Neutrophil (primary cell): ENCODE results near the gene MDH2.
"Not testable (repeated sequence)": the region's sequence is repeated elsewhere in the genome, so short reads cannot be mapped to it uniquely, and the experiment has no call there.

ENCODE experiments used
- H3K27ac ChIP-seq: fragments of 200-600 bp; sonication (generic); 2 replicates; pipeline ENCODE4 v1.5.1; 2016; ENCODE audit warnings: mild to moderate bottlenecking, moderate library complexity
- H3K27me3 ChIP-seq: fragments of 200-600 bp; sonication (generic); 2 replicates; pipeline ENCODE4 v1.6.0; 2016; ENCODE audit warnings: mild to moderate bottlenecking
- H3K36me3 ChIP-seq: fragments of 200-600 bp; sonication (generic); 2 replicates; pipeline ENCODE4 v1.5.1; 2017
- H3K4me1 ChIP-seq, 2 experiments: fragments of 200-600 bp in 1 of 2; sonication (generic) in 1 of 2; 1 replicate in 1 of 2; 2 replicates in 1 of 2; pipeline versions ENCODE4 v1.5.1 to v1.6.1; 2013 to 2016; ENCODE audit warnings: low read depth in 1 of 2, low read length in 1 of 2, mild to moderate bottlenecking in 1 of 2, moderate library complexity in 1 of 2; ENCODE audit not compliant: control insufficient read depth in 1 of 2, insufficient read depth in 1 of 2
- H3K4me3 ChIP-seq, 2 experiments: fragments of 200-600 bp in 1 of 2; sonication (generic) in 1 of 2; 1 replicate in 1 of 2; 2 replicates in 1 of 2; pipeline ENCODE4 v1.5.1; 2013 to 2016; ENCODE audit warnings: low read depth in 1 of 2, low read length in 1 of 2, mild to moderate bottlenecking in 1 of 2, moderate library complexity in 1 of 2
- H3K9me3 ChIP-seq: fragments of 200-600 bp; sonication (generic); 2 replicates; pipeline ENCODE4 v1.5.1; 2016
- TF ChIP-seq, protein P1 (sequence below): fragments of 200-600 bp; sonication (generic); IDR thresholded peaks from 2 replicates; pipeline ENCODE4 v1.5.1; 2016; ENCODE audit warnings: antibody characterized with exemption

MDH2 gene

DNA sequence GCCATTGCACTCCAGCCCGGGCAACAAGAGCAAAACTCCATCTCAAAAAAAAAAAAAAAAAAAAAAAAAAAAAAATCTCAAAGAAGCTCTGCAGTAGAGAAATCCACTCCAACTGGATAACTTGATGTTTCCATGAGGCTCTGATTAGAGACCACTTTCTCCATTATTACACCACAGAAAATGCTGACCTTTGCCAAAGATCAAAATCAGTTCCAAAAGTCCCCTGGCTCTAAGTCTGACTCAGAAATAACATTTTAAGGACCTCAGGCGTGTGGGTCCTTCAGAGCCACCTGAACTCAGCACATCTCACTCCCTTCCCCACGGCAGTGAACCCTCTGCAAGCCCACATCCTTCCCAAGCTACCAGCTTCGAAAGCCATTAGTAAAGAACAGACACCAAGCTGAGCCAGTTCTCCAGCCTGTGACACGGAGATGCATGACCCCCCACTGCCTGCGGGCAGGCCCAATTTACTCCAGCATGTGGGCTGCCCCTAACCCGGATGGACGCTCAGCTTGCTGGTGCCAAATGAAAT, 39.7 kb upstream of the MDH2 start:
- Histone ChIP-seq H3K4me3 (no peak overlapping the region), H3K36me3 (peaks cover 48% of the 10 kb centered on the region), H3K9me3 (no peaks in the 10 kb centered on the region), H3K27me3 (no peaks in the 10 kb centered on the region), H3K27ac (peak overlapping the region; percentile 61), H3K4me1 (peaks cover 7 to 10% of the 10 kb centered on the region in 2 experiments)
- TF ChIP-seq, protein P1, sequence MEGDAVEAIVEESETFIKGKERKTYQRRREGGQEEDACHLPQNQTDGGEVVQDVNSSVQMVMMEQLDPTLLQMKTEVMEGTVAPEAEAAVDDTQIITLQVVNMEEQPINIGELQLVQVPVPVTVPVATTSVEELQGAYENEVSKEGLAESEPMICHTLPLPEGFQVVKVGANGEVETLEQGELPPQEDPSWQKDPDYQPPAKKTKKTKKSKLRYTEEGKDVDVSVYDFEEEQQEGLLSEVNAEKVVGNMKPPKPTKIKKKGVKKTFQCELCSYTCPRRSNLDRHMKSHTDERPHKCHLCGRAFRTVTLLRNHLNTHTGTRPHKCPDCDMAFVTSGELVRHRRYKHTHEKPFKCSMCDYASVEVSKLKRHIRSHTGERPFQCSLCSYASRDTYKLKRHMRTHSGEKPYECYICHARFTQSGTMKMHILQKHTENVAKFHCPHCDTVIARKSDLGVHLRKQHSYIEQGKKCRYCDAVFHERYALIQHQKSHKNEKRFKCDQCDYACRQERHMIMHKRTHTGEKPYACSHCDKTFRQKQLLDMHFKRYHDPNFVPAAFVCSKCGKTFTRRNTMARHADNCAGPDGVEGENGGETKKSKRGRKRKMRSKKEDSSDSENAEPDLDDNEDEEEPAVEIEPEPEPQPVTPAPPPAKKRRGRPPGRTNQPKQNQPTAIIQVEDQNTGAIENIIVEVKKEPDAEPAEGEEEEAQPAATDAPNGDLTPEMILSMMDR, result no peak

DNA sequence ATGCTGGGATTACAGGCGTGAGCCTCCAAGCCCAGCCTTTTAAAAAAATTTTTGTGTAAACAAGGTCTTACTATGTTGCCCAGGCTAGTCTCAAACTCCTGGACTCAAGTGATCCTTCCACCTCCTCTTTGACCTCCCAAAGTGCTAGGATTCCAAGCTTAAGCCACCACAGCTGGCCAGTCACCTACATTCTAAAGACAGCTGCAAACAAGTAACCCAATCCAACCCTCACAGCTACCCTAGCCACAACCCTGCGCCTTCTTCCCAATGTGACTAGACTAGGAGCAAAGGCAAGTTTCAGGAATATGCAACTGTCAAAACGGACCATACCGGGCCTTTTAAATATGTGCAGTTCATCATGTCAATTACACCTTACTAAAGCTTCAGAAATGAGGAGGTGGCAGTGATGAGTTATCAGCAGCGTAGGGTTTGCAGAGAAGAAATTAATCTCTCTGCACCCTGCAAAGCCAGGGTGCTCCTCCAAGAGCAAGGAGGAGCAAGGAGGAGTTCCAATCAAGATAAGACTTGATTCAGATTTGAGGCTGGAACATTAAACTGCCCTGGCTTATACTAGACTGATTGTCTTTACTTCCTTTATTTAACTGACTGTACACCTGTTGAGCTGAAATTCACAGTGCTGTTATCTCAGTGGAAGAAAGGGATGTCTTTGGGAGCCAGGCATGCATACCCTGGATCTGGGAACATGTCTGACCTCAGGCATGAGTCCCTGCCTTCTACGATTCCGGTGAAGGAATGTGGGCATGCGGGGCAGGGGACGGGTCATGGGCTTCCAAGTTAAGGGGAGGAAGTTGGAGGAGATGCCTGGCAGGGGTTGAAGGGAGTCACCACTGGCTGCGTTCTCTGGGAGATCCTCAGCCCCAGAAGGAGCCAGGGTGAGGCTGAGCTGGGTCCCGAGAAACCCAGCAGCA, 38.0 kb upstream of the MDH2 start:
- H3K27ac ChIP-seq, result peak overlapping the region; percentile 61
- H3K4me3 ChIP-seq, result no peak overlapping the region
- H3K36me3 ChIP-seq, result peaks cover 36% of the 10 kb centered on the region
- TF ChIP-seq, protein P1, result no peak
- peaks cover 7 to 10% of the 10 kb centered on the region in 2 experiments for H3K4me1 ChIP-seq
- H3K9me3 ChIP-seq, result no peaks in the 10 kb centered on the region
- no peaks in the 10 kb centered on the region for H3K27me3 ChIP-seq

DNA sequence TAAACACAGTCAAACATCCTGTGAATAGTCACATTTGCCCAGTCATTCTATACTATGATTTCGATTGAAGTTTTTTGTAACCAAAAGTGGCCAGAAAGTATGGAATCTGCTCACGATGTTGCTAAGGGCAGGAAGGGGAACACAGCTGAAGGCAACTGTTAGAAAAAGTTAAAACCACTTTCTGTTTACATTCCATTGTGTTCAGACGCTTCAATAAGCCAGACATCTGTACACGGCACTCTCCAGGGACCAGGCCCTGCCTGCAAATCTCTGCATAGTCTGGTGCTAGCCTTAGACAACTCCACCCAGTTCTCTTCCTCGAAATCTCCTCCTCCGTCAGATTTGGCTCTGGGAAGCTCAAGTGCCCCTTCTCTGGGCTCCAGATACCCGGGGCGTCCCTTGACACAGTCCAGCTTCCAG, 36.5 kb upstream of the MDH2 start:
- H3K4me1 ChIP-seq, result peaks cover 7 to 10% of the 10 kb centered on the region in 2 experiments
- peaks cover 41% of the 10 kb centered on the region for H3K36me3 ChIP-seq
- H3K27ac ChIP-seq, result no peak overlapping the region
- TF ChIP-seq, protein P1, result no peak
- H3K9me3 ChIP-seq, result no peaks in the 10 kb centered on the region
- H3K4me3 ChIP-seq, result no peak overlapping the region
- H3K27me3 ChIP-seq, result no peaks in the 10 kb centered on the region

DNA sequence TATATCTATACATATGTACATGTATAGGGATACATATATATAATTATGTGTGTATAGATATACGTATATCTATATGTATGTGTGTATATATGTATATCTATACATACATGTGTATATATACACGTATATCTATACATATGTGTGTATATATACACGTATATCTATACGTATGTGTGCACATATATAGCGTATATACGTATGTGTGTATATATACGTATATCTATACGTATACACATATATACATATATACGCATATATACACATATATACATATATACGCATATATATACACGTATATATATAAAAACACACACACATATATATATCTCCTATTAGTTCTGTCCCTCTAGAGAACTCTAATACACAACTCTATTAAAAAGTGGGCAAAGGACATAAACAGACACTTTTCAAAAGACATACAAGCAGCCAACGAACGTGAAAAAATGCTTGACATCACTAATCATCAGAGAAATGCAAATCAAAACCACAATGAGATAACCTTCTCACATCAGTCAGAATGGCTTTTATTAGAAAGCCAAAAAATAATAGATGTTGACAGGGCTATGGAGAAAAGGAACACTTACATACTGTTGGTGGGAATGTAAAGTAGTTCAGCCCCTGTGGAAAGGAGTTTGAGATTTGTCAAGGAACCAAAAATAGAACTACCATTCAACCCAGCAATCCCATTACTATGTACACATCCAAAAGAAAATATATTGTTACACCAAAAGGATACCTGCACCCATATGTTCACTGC, 31.5 kb upstream of the MDH2 start:
- Histone ChIP-seq H3K27ac (no peak overlapping the region), H3K27me3 (no peaks in the 10 kb centered on the region), H3K9me3 (no peaks in the 10 kb centered on the region), H3K4me1 (no peaks in the 10 kb centered on the region), H3K4me3 (no peak overlapping the region), H3K36me3 (peaks cover 59% of the 10 kb centered on the region)
- TF ChIP-seq, protein P1, result no peak

DNA sequence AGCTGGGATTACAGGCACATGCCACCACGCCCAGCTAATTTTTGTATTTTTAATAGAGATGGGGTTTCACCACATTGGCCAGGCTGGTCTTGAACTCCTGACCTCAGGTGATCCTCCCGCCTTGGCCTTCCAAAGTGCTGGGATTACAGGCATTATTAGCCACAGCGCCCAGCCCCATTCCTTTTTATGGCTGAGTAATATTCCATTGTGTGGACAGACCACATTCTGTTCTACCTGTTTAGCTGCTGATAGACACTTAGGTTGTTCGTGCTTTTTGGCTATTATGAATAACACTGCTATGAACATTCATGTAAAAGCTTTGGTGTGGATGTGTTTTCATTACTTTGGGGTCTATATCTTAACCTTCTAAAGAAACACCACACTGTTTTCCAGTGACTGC, 29.4 kb upstream of the MDH2 start:
- not testable (repeated sequence) for H3K9me3 ChIP-seq, H3K27me3 ChIP-seq, H3K4me3 ChIP-seq, H3K27ac ChIP-seq
- peaks cover 9 to 12% of the 10 kb centered on the region in 2 experiments for H3K4me1 ChIP-seq
- peaks cover 52% of the 10 kb centered on the region for H3K36me3 ChIP-seq
